ENCODE data around the gene GABBR2. TPM values are rescaled to one million over a fixed set of nuclear protein-coding genes. Genes with fewer than 3 reads are reported as not detected.

GABBR2 gene
- total RNA-seq, 3 donors from 2014 or later, result not detected

- H3K4me3 ChIP-seq, result no peak overlapping the region
- H3K4me1 ChIP-seq, result no peaks in the 10 kb centered on the region
- no peak for DNase-seq (ENCODE audit: low spot score in 2 of 2)
- H3K9me3 ChIP-seq, result peaks cover 0 to 5% of the 10 kb centered on the region in 2 donors
- no peaks in the 10 kb centered on the region for H3K36me3 ChIP-seq
- intact Hi-C loops (cut with DNase I; ENCODE audit: low total_unique reads), result no loop called here
- H3K27ac ChIP-seq, result no peak overlapping the region
- no peaks in the 10 kb centered on the region for H3K27me3 ChIP-seq
- TF ChIP-seq POLR2A (IDR thresholded peaks at IDR 0.05) (no peak), POLR2AphosphoS5 (IDR thresholded peaks at IDR 0.05) (no peak), CTCF (IDR thresholded peaks at IDR 0.05) (no peak)
Observed at GRCh38 chr9:98378794-98379193, 329.9 kb downstream of the GABBR2 start.

- Histone ChIP-seq H3K4me3 (no peak overlapping the region), H3K27me3 (no peaks in the 10 kb centered on the region), H3K9me3 (peaks cover 0 to 5% of the 10 kb centered on the region in 2 donors), H3K36me3 (no peaks in the 10 kb centered on the region), H3K27ac (no peak overlapping the region), H3K4me1 (no peaks in the 10 kb centered on the region)
- TF ChIP-seq POLR2A (IDR thresholded peaks at IDR 0.05) (no peak), POLR2AphosphoS5 (IDR thresholded peaks at IDR 0.05) (no peak), CTCF (IDR thresholded peaks at IDR 0.05) (no peak)
- DNase-seq (ENCODE audit: low spot score in 2 of 2), result no peak
- intact Hi-C loops (cut with DNase I; ENCODE audit: low total_unique reads), result no loop called here
Observed at GRCh38 chr9:98378206-98378780, 330.4 kb downstream of the GABBR2 start.

DNA sequence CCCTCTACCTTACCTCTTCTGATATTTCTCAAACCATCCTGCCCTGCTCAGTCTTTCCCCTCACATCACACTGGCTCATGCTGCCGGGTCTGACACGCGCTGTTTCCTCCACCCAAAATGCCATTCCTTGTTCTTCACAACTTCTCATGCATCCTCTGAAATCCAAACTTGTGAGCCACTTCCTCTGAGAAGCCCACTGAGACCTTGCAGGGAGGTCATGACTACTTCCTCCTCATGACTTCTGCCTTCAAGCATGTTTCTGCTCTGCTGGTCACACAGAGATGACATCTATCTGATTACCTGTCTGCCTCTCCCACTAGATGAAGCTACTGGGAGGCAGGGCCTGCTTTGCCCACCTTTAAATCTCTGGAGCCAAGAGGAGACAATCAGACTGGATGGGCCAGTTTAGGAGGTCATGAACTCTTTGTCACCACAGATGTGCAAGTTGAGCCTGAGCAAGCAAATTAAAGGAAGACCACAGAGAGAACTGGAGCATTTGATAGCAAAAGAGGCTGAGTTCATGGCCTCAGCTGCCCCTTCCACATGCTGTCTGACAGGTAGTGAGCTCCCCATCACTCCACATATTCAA lies 333.5 kb downstream of the GABBR2 start:
- Histone ChIP-seq H3K9me3 (no peaks in the 10 kb centered on the region), H3K4me1 (no peaks in the 10 kb centered on the region), H3K27ac (no peak overlapping the region), H3K27me3 (no peaks in the 10 kb centered on the region), H3K36me3 (no peaks in the 10 kb centered on the region), H3K4me3 (no peak overlapping the region)
- intact Hi-C loops (cut with DNase I; ENCODE audit: low total_unique reads), result no loop called here
- no peak for DNase-seq (ENCODE audit: low spot score in 2 of 2)
- TF ChIP-seq POLR2A (IDR thresholded peaks at IDR 0.05) (no peak), CTCF (IDR thresholded peaks at IDR 0.05) (no peak), POLR2AphosphoS5 (IDR thresholded peaks at IDR 0.05) (no peak)

DNA sequence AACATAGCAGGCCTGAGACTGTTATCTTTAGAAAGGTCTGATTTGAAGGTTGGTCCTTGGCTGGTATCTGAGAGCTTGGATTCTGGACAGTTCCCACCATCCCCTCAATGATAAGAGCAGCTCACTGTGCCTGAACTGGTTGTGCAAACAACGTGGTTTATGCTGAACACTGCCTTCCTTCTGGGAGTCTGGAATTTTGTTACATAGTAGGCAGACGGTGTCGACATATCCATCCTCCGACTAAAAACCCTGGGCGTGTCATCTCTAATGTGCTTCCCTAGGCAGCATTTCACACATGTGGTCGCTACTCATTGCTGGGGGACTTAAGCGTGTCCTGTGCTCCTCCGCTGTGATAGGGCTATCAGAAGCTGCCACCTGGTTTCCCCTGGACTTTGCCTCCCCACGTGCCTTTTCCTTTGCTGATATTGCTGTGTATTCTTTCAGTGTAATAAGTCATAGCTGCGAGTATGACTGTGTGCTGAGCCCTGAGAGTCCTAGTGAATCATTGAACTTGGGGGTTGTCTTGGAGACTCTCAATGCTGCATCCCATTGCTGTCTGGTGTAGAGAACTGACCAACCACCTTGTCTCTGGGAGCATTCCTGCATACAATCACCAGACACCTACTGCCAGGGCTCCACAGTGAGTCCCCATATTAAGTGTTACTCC lies 334.2 kb downstream of the GABBR2 start:
- Histone ChIP-seq H3K4me1 (no peaks in the 10 kb centered on the region), H3K4me3 (no peak overlapping the region), H3K27me3 (no peaks in the 10 kb centered on the region), H3K9me3 (no peaks in the 10 kb centered on the region), H3K36me3 (no peaks in the 10 kb centered on the region), H3K27ac (no peak overlapping the region)
- DNase-seq (ENCODE audit: low spot score in 2 of 2), result no peak
- TF ChIP-seq POLR2AphosphoS5 (IDR thresholded peaks at IDR 0.05) (no peak), POLR2A (IDR thresholded peaks at IDR 0.05) (no peak), CTCF (IDR thresholded peaks at IDR 0.05) (no peak)
- intact Hi-C loops (cut with DNase I; ENCODE audit: low total_unique reads), result no loop called here

- Histone ChIP-seq H3K9me3 (no peaks in the 10 kb centered on the region), H3K36me3 (no peaks in the 10 kb centered on the region), H3K27ac (no peak overlapping the region), H3K27me3 (no peaks in the 10 kb centered on the region), H3K4me3 (no peak overlapping the region), H3K4me1 (no peaks in the 10 kb centered on the region)
- no peak for DNase-seq (ENCODE audit: low spot score in 2 of 2)
- intact Hi-C loops (cut with DNase I; ENCODE audit: low total_unique reads), result no loop called here
- no peak for TF ChIP-seq POLR2AphosphoS5 (IDR thresholded peaks at IDR 0.05)
- no peak for TF ChIP-seq CTCF (IDR thresholded peaks at IDR 0.05)
- TF ChIP-seq POLR2A (IDR thresholded peaks at IDR 0.05), result no peak
Observed at GRCh38 chr9:98373609-98374008, 335.1 kb downstream of the GABBR2 start.

All from breast epithelium (tissue), 4 donors.